Breast epithelium (tissue), 4 donors: Measurements from ENCODE around the gene SCRG1. TPM values are rescaled to one million over a fixed set of nuclear protein-coding genes. Genes with fewer than 3 reads are reported as not detected.

Source experiments
- DNase-seq, 2 donors: peaks; one replicate each; pipeline ENCODE4 v3.0.0-alpha.2; 2019; ENCODE audit warnings: low spot score in 2 of 2
- H3K27ac ChIP-seq, 2 donors: fragments of 200-600 bp; sonication (generic) in 1 of 2; one replicate each; pipeline ENCODE4 v1.5.1; 2016 to 2019; ENCODE audit warnings: mild to moderate bottlenecking in 1 of 2
- H3K27me3 ChIP-seq, 2 donors: fragments of 200-600 bp; sonication (generic) in 1 of 2; one replicate each; pipeline versions ENCODE4 v1.5.1 to v1.6.0; 2017 to 2019; ENCODE audit warnings: control low read depth in 1 of 2, mild to moderate bottlenecking in 1 of 2
- H3K36me3 ChIP-seq: fragments of 200-600 bp; one replicate; pipeline ENCODE4 v1.5.1; 2019
- H3K4me1 ChIP-seq, 2 donors: fragments of 200-600 bp; sonication (generic); one replicate each; pipeline ENCODE4 v1.5.1; 2016 to 2019; ENCODE audit warnings: control low read depth in 1 of 2
- H3K4me3 ChIP-seq, 3 donors: fragments of 200-600 bp; sonication (generic); 1 replicate in 2 of 3; 2 replicates in 1 of 3; pipeline ENCODE4 v1.5.1; 2016 to 2019; ENCODE audit warnings: mild to moderate bottlenecking in 3 of 3, moderate library complexity in 2 of 3
- H3K9me3 ChIP-seq, 2 donors: fragments of 200-600 bp; sonication (generic) in 1 of 2; one replicate each; pipeline ENCODE4 v1.5.1; 2016 to 2019; ENCODE audit warnings: control low read depth in 1 of 2
- CTCF ChIP-seq, 3 donors: fragments of 450-650 bp; IDR thresholded peaks; one replicate each; pipeline ENCODE4 v1.5.1; 2016 to 2017; ENCODE audit warnings: antibody characterized with exemption in 3 of 3, mild to moderate bottlenecking in 3 of 3, moderate library complexity in 3 of 3
- POLR2A ChIP-seq: fragments of 450-650 bp; IDR thresholded peaks from one replicate; pipeline ENCODE4 v1.6.1; 2016; ENCODE audit warnings: antibody characterized with exemption, mild to moderate bottlenecking, moderate library complexity
- POLR2AphosphoS5 ChIP-seq, 3 donors: sonication (generic); formaldehyde crosslinking; IDR thresholded peaks; one replicate each; pipeline ENCODE4 v1.6.1; 2017; ENCODE audit warnings: antibody characterized with exemption in 3 of 3
- intact Hi-C: fragments of 100-400 bp; cut with DNase I; formaldehyde crosslinking; loops from one replicate; pipeline ENCODE4 v1.15.1; 2023; ENCODE audit warnings: low total_unique reads
- total RNA-seq, 3 donors: library from RNA; depleted of rRNA; stranded (reverse); fragments of >200 nt; gene quantifications; one replicate each; pipeline ENCODE4 v1.1.0, GENCODE V29; 2016

Gene SCRG1
- total RNA-seq, 3 donors from 2014 or later: under 0.01 to 4.0 (median 0.48) TPM

GRCh38 chr4:173440888-173441287, 42.0 kb upstream of the SCRG1 start:
- no peaks in the 10 kb centered on the region for H3K27me3 ChIP-seq
- H3K9me3 ChIP-seq: peaks cover 0 to 4% of the 10 kb centered on the region in 2 donors
- no peaks in the 10 kb centered on the region for H3K4me1 ChIP-seq
- H3K27ac ChIP-seq: no peak overlapping the region
- H3K4me3 ChIP-seq: no peak overlapping the region
- no peaks in the 10 kb centered on the region for H3K36me3 ChIP-seq
- DNase-seq: no peak
- no peak for TF ChIP-seq POLR2AphosphoS5 (IDR thresholded peaks at IDR 0.05)
- no peak for TF ChIP-seq POLR2A
- no peak for TF ChIP-seq CTCF (IDR thresholded peaks at IDR 0.05)
- intact Hi-C loops: no loop called here

GRCh38 chr4:173436771-173437265, 37.9 kb upstream of the SCRG1 start:
- TF ChIP-seq POLR2A (no peak), POLR2AphosphoS5 (IDR thresholded peaks at IDR 0.05) (no peak), CTCF (IDR thresholded peaks at IDR 0.05) (no peak)
- Histone ChIP-seq H3K9me3 (peaks cover 0 to 4% of the 10 kb centered on the region in 2 donors), H3K36me3 (no peaks in the 10 kb centered on the region), H3K4me1 (no peaks in the 10 kb centered on the region), H3K27me3 (no peaks in the 10 kb centered on the region), H3K27ac (no peak overlapping the region), H3K4me3 (no peak overlapping the region)
- DNase-seq: no peak
- intact Hi-C loops: no loop called here

GRCh38 chr4:173436149-173436579, 37.2 kb upstream of the SCRG1 start:
- Histone ChIP-seq H3K27ac (no peak overlapping the region), H3K27me3 (no peaks in the 10 kb centered on the region), H3K9me3 (peaks cover 0 to 4% of the 10 kb centered on the region in 2 donors), H3K4me3 (no peak overlapping the region), H3K36me3 (no peaks in the 10 kb centered on the region), H3K4me1 (no peaks in the 10 kb centered on the region)
- intact Hi-C loops: no loop called here
- no peak for DNase-seq
- TF ChIP-seq CTCF (IDR thresholded peaks at IDR 0.05): no peak
- no peak for TF ChIP-seq POLR2A
- TF ChIP-seq POLR2AphosphoS5 (IDR thresholded peaks at IDR 0.05): no peak

GRCh38 chr4:173434231-173434630, 35.3 kb upstream of the SCRG1 start:
- H3K9me3 ChIP-seq: peaks cover 0 to 4% of the 10 kb centered on the region in 2 donors

GRCh38 chr4:173433447-173433846, 34.5 kb upstream of the SCRG1 start:
- Histone ChIP-seq H3K4me3 (no peak overlapping the region), H3K27me3 (no peaks in the 10 kb centered on the region), H3K9me3 (no peaks in the 10 kb centered on the region), H3K4me1 (no peaks in the 10 kb centered on the region), H3K27ac (no peak overlapping the region), H3K36me3 (no peaks in the 10 kb centered on the region)
- DNase-seq: no peak
- intact Hi-C loops: no loop called here
- TF ChIP-seq POLR2AphosphoS5 (IDR thresholded peaks at IDR 0.05) (no peak), CTCF (IDR thresholded peaks at IDR 0.05) (no peak), POLR2A (no peak)

More at GRCh38 chr4:173434231-173434630, 35.3 kb upstream of the SCRG1 start:
- TF ChIP-seq CTCF (IDR thresholded peaks at IDR 0.05): no peak
- no peak for TF ChIP-seq POLR2A
- no peaks in the 10 kb centered on the region for H3K27me3 ChIP-seq
- no peak overlapping the region for H3K4me3 ChIP-seq
- no peaks in the 10 kb centered on the region for H3K4me1 ChIP-seq
- no peaks in the 10 kb centered on the region for H3K36me3 ChIP-seq
- no peak for DNase-seq
- no peak overlapping the region for H3K27ac ChIP-seq
- intact Hi-C loops: no loop called here
